HepG2 (cell line): ENCODE measurements around the gene MED12L. TPM values are rescaled to one million over a fixed set of nuclear protein-coding genes. Genes with fewer than 3 reads are reported as not detected.
A peak's percentile ranks its signal among the peaks of the same experiment; 100 is the strongest.

Experiments used
- ATAC-seq: fragments of 200-7000 bp; cut with Tn5 transposase; 3 replicates; pipeline ENCODE4 v1.9.1; 2020; ENCODE audit warnings: mild to moderate bottlenecking, moderate library complexity
- BruUV-seq: library from RNA; stranded (reverse); fragments of 400-500 nt; replicated peaks from 2 replicates; lab custom pipeline; 2021; lab: Mats Ljungman, UMichigan
- CTCF ChIA-PET: fragments of 300-600 bp; formaldehyde crosslinking; extraction: SDS; loops from one replicate; lab custom pipeline; 2021; ENCODE audit warnings: low total read pairs, inconsistent platforms, low intra/inter-chr PET ratio; lab: Yijun Ruan, JAX
- POLR2A ChIA-PET: fragments of 350-600 bp; sonication (Branson Sonifier 250); formaldehyde crosslinking; loops from one replicate; lab custom pipeline; 2020; ENCODE audit warnings: antibody characterized with exemption, inconsistent platforms; lab: Yijun Ruan, JAX
- DNase-seq: peaks from one replicate; pipeline ENCODE4 v3.0.0-alpha.2; 2015; ENCODE audit warnings: low spot score
- FAIRE-seq: peaks from 3 replicates; lab custom pipeline; 2011; peaks lifted over from hg19 to GRCh38; lab: Jason Lieb, UNC
- H2AFZ ChIP-seq: one replicate; pipeline ENCODE4 v1.6.1; 2011; ENCODE audit warnings: low read length, inconsistent platforms
- H3K27ac ChIP-seq: fragments of 300-600 bp; 3 replicates; pipeline ENCODE4 v1.8.0; 2011; ENCODE audit warnings: mixed run types, mild to moderate bottlenecking, mixed read lengths, low read length, inconsistent platforms; ENCODE audit not compliant: insufficient read depth; ENCODE audit errors: extremely low read length
- H3K27me3 ChIP-seq, 2 experiments: fragments of 200-600 bp in 1 of 2; 2 replicates in 1 of 2; 3 replicates in 1 of 2; pipeline versions ENCODE4 v1.6.0 to v1.8.0; 2011; ENCODE audit warnings: low read length in 2 of 2, mild to moderate bottlenecking in 2 of 2, moderate library complexity in 2 of 2, inconsistent platforms in 1 of 2; ENCODE audit not compliant: insufficient read depth in 2 of 2, control insufficient read depth in 1 of 2
- H3K36me3 ChIP-seq, 2 experiments: fragments of 200-600 bp in 1 of 2; replicated peaks in 1 of 2; 2 replicates in 1 of 2; 3 replicates in 1 of 2; pipeline versions ENCODE4 v1.5.1 to v1.8.0; 2011; ENCODE audit warnings: low read length in 2 of 2, inconsistent platforms in 1 of 2; ENCODE audit not compliant: insufficient read depth in 2 of 2, control insufficient read depth in 1 of 2
- H3K4me1 ChIP-seq: 2 replicates; pipeline ENCODE4 v1.5.1; 2012; ENCODE audit warnings: low read length, inconsistent platforms; ENCODE audit not compliant: insufficient read depth
- H3K4me2 ChIP-seq: 2 replicates; pipeline ENCODE4 v1.6.0; 2011; ENCODE audit warnings: low read depth, low read length, inconsistent platforms
- H3K4me3 ChIP-seq, 3 experiments: fragments of 200-600 bp in 1 of 3; sonication (generic), shearing (Covaris generic) in 1 of 3; replicated peaks in 1 of 3; 2 replicates each; pipeline ENCODE4 v1.5.1; 2011 to 2016; ENCODE audit warnings: low read length in 3 of 3, inconsistent platforms in 2 of 3, low read depth in 2 of 3, mild to moderate bottlenecking in 2 of 3, control low read depth in 1 of 3, mixed read lengths in 1 of 3; ENCODE audit not compliant: insufficient read depth in 1 of 3
- H3K79me2 ChIP-seq: one replicate; pipeline ENCODE4 v1.6.1; 2011; ENCODE audit warnings: low read length, inconsistent platforms; ENCODE audit not compliant: insufficient read depth
- H3K9ac ChIP-seq: 2 replicates; pipeline ENCODE4 v1.6.0; 2011; ENCODE audit warnings: mild to moderate bottlenecking, low read depth, low read length, inconsistent platforms; ENCODE audit not compliant: insufficient read depth
- H3K9me3 ChIP-seq: 2 replicates; pipeline ENCODE4 v1.5.1; 2012; ENCODE audit warnings: mild to moderate bottlenecking, low read length
- H4K20me1 ChIP-seq: 2 replicates; pipeline ENCODE4 v1.6.0; 2011; ENCODE audit warnings: inconsistent platforms, mild to moderate bottlenecking, low read length, moderate library complexity; ENCODE audit not compliant: insufficient read depth
- AHR ChIP-seq: IDR thresholded peaks from 2 replicates; pipeline ENCODE4 v1.6.1; 2018; ENCODE audit warnings: missing genetic modification reagents, missing compliant biosample characterization
- RAD51 ChIP-seq: fragments of 450-650 bp; IDR thresholded peaks from 2 replicates; pipeline ENCODE4 v1.6.1; 2016; ENCODE audit warnings: borderline replicate concordance
- RARG ChIP-seq: sonication (generic); formaldehyde crosslinking; IDR thresholded peaks from 2 replicates; pipeline ENCODE4 v1.4.0; 2020; ENCODE audit warnings: low read depth, mild to moderate bottlenecking, missing genetic modification reagents
- ZNF652 ChIP-seq: IDR thresholded peaks from 2 replicates; pipeline ENCODE4 v1.6.1; 2016; ENCODE audit warnings: low read depth, borderline replicate concordance
- WGBS: methylation state at CpG from one replicate; pipeline ENCODE4 v1.1.6; 2017; ENCODE audit warnings: low lambda C conversion rate; 5-methylcytosine and 5-hydroxymethylcytosine counted together
- in situ Hi-C: cut with HindIII; loops from 2 replicates; pipeline ENCODE4 v1.10.0; 2017; ENCODE audit warnings: low pct_unique_long_range_greater_than_20kb; ENCODE audit not compliant: extremely low pct_ligation_motif_present
- intact Hi-C: fragments of 100-400 bp; cut with micrococcal nuclease; formaldehyde crosslinking; loops from one replicate; pipeline ENCODE4 v1.10.0; 2022; ENCODE audit not compliant: unreplicated experiment
- polyA plus RNA-seq, 8 experiments: library from polyadenylated mRNA; depleted of rRNA in 3 of 8; stranded (reverse) in 7 of 8; unstranded in 1 of 8; fragments of >200 nt; fragmentation: Illumina TruSeq in 4 of 8; extraction: Trizol in 4 of 8; gene quantifications; 2 replicates each; pipeline versions ENCODE4 v1.2.1 to v1.2.3, GENCODE V29; 2011 to 2016; ENCODE audit warnings: low read depth in 4 of 8, missing spikeins in 1 of 8, mixed read lengths in 1 of 8; ENCODE audit not compliant: insufficient read depth in 1 of 8
- total RNA-seq, 5 experiments: library from RNA; depleted of rRNA; stranded (reverse); fragments of >200 nt; fragmentation: Illumina TruSeq; extraction: Trizol; gene quantifications; 2 replicates each; pipeline ENCODE4 v1.2.3, GENCODE V29; 2016; ENCODE audit warnings: low read depth in 1 of 5

Gene MED12L
- total and polyA plus RNA-seq, 2 of the 13 experiments (the other 11 are each of a cell fraction or from before 2014, with no cell fraction given), result 0.07 to 0.64 TPM

DNA sequence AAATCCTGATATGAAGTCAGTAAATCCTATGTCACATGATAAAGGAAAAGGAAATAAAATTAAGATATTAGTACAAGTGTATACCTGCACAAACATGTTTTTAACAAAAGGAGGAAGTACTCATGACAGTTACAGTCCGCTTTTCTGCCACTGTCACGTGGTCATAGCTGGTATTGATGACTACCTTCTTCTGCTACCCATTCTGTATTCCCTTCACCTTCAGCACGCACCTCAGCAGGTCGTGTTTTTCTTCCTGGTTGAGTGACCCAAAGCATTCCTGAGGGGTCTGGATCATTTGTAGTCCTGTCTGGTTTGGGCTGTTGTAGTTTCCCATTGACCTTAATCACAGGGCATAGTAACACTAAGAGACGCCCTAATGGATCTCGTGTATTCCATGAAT lies 334.3 kb downstream of the MED12L start:
- no peak overlapping the region for H3K4me2 ChIP-seq
- ATAC-seq (no peak), FAIRE-seq (no peak), DNase-seq (no peak)
- POLR2A ChIA-PET, result no interaction called here
- no TSS peak for BruUV-seq
- no peak overlapping the region for H2AFZ ChIP-seq
- intact Hi-C loops (no loop called here), in situ Hi-C loops (no loop called here)
- TF ChIP-seq RAD51, result peak; percentile 24; the same call in 1 of the 2 replicates
- no peak for TF ChIP-seq RARG (CRISPR knock-in tag)
- H3K4me1 ChIP-seq, result peaks cover 8% of the 10 kb centered on the region
- 36% methylated on average over 6 of the region's 6 CpGs for WGBS
- H4K20me1 ChIP-seq, result no peaks in the 10 kb centered on the region
- CTCF ChIA-PET, result no interaction called here
- H3K36me3 ChIP-seq, result no peaks in the 10 kb centered on the region
- no peak overlapping the region for H3K4me3 ChIP-seq
- no peak overlapping the region for H3K9ac ChIP-seq
- H3K9me3 ChIP-seq, result no peaks in the 10 kb centered on the region
- no peaks in the 10 kb centered on the region for H3K79me2 ChIP-seq
- no peak overlapping the region for H3K27ac ChIP-seq
- H3K27me3 ChIP-seq, result 0 out of 5 replicates have a peak, but pooled peaks cover 0 to 2% of the 10 kb centered on the region in 2 experiments

DNA sequence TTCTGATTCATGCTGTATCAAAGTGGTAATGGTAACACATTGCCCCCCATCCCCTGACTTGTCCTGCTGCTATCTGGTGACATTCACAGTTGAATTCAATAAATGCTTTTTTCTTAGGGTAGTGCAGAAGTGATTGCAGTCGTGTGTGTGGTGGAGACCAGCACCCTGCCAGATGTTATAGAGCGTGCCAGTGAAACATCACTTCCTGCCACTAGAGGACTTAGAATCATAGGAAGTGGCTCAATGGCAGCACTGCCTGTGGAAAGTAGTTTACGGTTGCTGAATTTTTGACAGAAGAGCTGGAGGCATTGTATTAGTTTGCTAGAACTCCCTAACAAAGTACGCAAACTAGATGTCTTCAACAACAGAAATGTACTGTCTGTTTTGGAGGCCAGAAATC lies 336.5 kb downstream of the MED12L start:
- Histone ChIP-seq H4K20me1 (no peaks in the 10 kb centered on the region), H3K9me3 (no peaks in the 10 kb centered on the region), H3K79me2 (no peaks in the 10 kb centered on the region), H3K27ac (no peak overlapping the region), H3K36me3 (no peaks in the 10 kb centered on the region), H3K4me1 (peaks cover 15% of the 10 kb centered on the region), H2AFZ (no peak overlapping the region), H3K4me3 (no peak overlapping the region), H3K9ac (no peak overlapping the region), H3K4me2 (no peak overlapping the region), H3K27me3 (no peaks in the 10 kb centered on the region)
- FAIRE-seq (no peak), ATAC-seq (peak; percentile 61), DNase-seq (no peak)
- BruUV-seq, result no TSS peak
- intact Hi-C loops, result no loop called here
- ChIA-PET CTCF (no interaction called here), POLR2A (no interaction called here)
- in situ Hi-C loops, result no loop called here
- WGBS, result 73% methylated on average over 4 of the region's 4 CpGs
- no peak for TF ChIP-seq ZNF652 (CRISPR knock-in tag)
- no peak for TF ChIP-seq AHR (CRISPR knock-in tag)
